Choroid plexus epithelial cell (primary cell): ENCODE results near the gene PI4K2A.
"Not testable (repeated sequence)": the region's sequence is repeated elsewhere in the genome, so short reads cannot be mapped to it uniquely, and the experiment has no call there.

Experiments used
- DNase-seq: peaks from one replicate; pipeline ENCODE4 v3.0.0-alpha.2; 2010; ENCODE audit warnings: low read depth
- H3K4me3 ChIP-seq: 2 replicates; pipeline ENCODE4 v1.5.1; 2011; ENCODE audit warnings: low read depth, mild to moderate bottlenecking, control low read depth, low read length, moderate library complexity
- CTCF ChIP-seq: conservative IDR thresholded peaks from 2 replicates; pipeline ENCODE4 v1.5.1; 2011; ENCODE audit warnings: low read depth, mild to moderate bottlenecking, control low read depth, inconsistent platforms, low read length, moderate library complexity

Gene PI4K2A

GRCh38 chr10:97629289-97629688 is 11.2 kb upstream of the PI4K2A start:
- H3K4me3 ChIP-seq: no peak overlapping the region
- no peak for TF ChIP-seq CTCF
- no peak for DNase-seq

GRCh38 chr10:97631098-97631497 is 9.4 kb upstream of the PI4K2A start:
- no peak overlapping the region for H3K4me3 ChIP-seq
- TF ChIP-seq CTCF: no peak
- DNase-seq: no peak

- peak; percentile 92 for DNase-seq
- TF ChIP-seq CTCF: no peak
- H3K4me3 ChIP-seq: peak within 1 kb of the TSS; percentile 95
These were observed 7.3 kb upstream of the PI4K2A start, which contains the start of gene MORN4 for GRCh38 chr10:97632949-97633884. Gene MORN4 (minus strand): TSS chr10:97633500. CDS start chr10:97619653, 13,847 bp downstream.

- H3K4me3 ChIP-seq: peak overlapping the region; percentile 95
- TF ChIP-seq CTCF: peak; percentile 16
- peak; percentile 7 for DNase-seq
These were observed 6.5 kb upstream of the PI4K2A start for GRCh38 chr10:97633921-97634320.

GRCh38 chr10:97635577-97635976 is 4.9 kb upstream of the PI4K2A start:
- TF ChIP-seq CTCF: no peak
- no peak for DNase-seq
- H3K4me3 ChIP-seq: no peak overlapping the region

GRCh38 chr10:97639090-97639489 is 1.4 kb upstream of the PI4K2A start:
- DNase-seq, H3K4me3 ChIP-seq: not testable (repeated sequence)

GRCh38 chr10:97640868-97641811 is 669 bp downstream of the PI4K2A start:
- peak overlapping the region; percentile 81 for H3K4me3 ChIP-seq
- peak; percentile 2 for TF ChIP-seq CTCF
- DNase-seq: peak; percentile 52

- H3K4me3 ChIP-seq, DNase-seq: not testable (repeated sequence)
These were observed 2.1 kb downstream of the PI4K2A start for GRCh38 chr10:97642471-97643159.
